ENCODE data around the gene KIFC1.
"Not testable (repeated sequence)": the region's sequence is repeated elsewhere in the genome, so short reads cannot be mapped to it uniquely, and the experiment has no call there.

Gene KIFC1, protein sequence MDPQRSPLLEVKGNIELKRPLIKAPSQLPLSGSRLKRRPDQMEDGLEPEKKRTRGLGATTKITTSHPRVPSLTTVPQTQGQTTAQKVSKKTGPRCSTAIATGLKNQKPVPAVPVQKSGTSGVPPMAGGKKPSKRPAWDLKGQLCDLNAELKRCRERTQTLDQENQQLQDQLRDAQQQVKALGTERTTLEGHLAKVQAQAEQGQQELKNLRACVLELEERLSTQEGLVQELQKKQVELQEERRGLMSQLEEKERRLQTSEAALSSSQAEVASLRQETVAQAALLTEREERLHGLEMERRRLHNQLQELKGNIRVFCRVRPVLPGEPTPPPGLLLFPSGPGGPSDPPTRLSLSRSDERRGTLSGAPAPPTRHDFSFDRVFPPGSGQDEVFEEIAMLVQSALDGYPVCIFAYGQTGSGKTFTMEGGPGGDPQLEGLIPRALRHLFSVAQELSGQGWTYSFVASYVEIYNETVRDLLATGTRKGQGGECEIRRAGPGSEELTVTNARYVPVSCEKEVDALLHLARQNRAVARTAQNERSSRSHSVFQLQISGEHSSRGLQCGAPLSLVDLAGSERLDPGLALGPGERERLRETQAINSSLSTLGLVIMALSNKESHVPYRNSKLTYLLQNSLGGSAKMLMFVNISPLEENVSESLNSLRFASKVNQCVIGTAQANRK

DNA sequence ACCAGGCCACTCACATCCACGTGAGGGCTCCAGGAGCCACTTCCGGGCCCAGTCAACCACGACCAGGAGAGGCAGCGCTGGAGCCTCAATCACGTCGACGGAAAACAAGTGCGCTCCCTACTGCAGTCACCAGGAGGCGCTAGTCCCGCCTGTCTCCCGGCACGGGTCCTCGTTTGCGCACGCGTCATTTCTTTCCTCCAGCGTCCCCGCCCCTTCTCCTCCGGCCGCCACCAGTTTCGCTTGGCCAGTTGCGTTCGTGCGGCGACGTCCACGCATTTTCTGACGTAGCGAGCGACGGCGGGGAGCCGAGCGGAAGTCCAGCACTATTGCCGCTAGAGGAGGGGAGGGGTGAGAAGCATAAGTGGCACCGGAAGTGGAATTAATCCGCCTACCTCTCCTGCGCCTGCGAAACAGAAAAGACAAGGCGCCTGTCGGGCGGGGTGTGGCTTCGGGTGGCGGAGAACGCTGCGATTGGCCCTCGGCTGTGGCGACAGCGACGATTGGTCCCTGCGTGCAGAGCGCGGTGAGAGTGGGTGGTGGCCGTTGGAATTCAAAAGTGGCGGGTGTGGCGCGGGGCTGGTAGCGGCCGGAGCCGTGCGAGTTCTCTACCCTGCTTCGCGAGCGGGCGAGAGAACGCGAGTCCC lies at the start of gene KIFC1:
Gene KIFC1 (plus strand): TSS at position 546 of the 644 bp plus-strand sequence. CDS start 163 bp downstream, outside the sequence.
- in situ Hi-C loops (cut with MboI; ENCODE audit: low pct_unique_long_range_greater_than_20kb, low sequenced_read_pairs, unreplicated experiment) = no loop called here
- peak; percentile 96 for DNase-seq (ENCODE audit: low spot score)
- TF ChIP-seq, protein P1, sequence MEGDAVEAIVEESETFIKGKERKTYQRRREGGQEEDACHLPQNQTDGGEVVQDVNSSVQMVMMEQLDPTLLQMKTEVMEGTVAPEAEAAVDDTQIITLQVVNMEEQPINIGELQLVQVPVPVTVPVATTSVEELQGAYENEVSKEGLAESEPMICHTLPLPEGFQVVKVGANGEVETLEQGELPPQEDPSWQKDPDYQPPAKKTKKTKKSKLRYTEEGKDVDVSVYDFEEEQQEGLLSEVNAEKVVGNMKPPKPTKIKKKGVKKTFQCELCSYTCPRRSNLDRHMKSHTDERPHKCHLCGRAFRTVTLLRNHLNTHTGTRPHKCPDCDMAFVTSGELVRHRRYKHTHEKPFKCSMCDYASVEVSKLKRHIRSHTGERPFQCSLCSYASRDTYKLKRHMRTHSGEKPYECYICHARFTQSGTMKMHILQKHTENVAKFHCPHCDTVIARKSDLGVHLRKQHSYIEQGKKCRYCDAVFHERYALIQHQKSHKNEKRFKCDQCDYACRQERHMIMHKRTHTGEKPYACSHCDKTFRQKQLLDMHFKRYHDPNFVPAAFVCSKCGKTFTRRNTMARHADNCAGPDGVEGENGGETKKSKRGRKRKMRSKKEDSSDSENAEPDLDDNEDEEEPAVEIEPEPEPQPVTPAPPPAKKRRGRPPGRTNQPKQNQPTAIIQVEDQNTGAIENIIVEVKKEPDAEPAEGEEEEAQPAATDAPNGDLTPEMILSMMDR (IDR thresholded peaks at IDR 0.05; ENCODE audit: extremely low read depth, insufficient read depth, missing control alignments) = peak; percentile 94

DNA sequence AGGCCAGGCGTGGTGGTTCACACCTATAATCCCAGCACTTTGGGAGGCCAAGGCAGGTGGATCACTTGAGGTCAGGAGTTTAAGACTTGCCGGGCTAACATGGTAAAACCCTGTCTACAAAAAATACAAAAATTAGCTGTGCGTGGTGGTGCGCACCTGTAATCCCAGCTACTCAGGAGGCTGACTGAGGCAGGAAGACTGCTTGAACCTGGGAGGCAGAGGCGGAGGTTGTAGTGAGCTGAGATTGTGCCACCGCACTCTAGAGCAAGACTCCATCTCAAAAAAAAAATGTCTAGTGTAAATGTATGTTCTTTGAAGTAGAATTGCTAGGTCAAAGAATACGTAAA lies 48.0 kb upstream of the KIFC1 start:
- in situ Hi-C loops (cut with MboI; ENCODE audit: low pct_unique_long_range_greater_than_20kb, low sequenced_read_pairs, unreplicated experiment); DNase-seq (ENCODE audit: low spot score): not testable (repeated sequence)

DNA sequence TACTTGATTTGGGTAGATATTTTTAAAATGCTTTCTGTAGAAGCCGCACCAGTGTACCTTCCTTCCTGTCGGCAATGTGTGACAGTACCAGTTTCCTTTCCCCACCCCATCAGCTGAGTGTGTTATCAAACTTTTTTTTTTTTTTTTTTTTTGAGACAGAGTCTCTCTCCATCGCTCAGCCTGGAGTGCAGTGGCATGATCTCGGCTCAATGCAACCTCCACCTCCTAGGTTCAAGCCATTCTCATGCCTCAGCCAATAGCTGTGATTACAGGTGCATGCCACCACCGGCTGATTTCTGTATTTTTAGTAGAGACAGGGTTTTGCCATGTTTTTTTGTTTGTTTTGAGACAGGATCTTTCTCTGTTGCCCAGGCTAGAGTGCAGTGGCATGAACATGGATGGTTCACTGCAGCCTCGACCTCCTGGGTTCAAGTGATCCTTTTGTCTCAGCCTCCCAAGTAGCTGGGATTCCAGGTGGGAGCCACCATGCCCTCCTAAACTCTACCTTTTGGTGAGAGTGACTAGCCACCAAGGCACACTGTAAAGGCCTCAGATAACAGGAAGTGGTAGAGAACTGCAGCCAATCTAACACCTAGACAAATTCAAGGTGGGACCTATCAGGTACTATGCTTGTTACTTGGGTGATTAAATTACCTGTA lies 47.5 kb upstream of the KIFC1 start:
- no peak for DNase-seq (ENCODE audit: low spot score)
- TF ChIP-seq, protein P1 (IDR thresholded peaks at IDR 0.05; ENCODE audit: extremely low read depth, insufficient read depth, missing control alignments) = no peak
- in situ Hi-C loops (cut with MboI; ENCODE audit: low pct_unique_long_range_greater_than_20kb, low sequenced_read_pairs, unreplicated experiment) = no loop called here

DNA sequence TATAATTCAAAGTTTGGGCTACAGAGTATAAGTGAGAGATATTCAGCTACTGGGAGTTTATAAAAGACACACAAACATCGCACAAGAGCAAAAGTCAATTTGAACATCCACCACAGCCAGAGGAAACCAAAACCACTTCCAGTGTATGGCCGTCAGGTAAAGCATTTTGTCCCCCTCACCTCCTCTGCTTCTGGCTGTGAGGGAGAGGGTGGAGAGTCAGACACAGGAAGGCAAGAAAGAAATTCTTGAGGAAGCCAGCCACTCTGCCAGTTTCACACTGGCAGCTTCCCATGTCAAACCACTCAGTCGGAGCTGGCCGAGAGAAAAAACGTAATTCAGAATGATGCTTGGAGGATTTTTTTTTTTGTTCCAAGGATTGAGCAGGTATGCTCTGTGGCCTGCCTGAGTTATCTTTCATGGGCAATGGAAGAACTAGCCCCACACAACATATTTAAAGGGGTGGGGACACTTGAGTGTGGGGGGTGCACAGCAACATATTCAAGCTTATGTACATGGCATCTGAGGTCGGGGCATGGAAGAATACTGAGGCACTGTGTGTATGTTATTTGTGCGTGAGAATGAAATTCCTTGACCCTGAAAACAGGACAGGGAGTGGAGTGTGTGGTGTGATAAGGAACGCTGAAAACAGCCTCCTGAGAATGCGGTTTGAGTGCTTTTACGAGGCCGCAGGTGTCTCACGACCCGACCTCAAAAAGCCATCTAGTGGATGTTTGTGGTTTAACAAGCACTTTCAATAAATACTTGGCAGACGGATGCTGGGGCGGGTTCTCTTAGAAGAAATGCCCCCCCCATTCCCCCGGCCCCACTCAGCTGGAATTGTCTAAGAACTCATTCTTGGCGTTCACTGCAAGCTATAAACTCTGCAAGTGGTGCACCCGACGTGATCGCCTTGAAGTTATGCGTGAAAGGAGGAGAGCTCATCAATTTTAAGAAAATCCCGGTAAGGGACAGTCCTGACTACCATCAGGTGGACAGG lies 46.6 kb upstream of the KIFC1 start:
- TF ChIP-seq, protein P1 (IDR thresholded peaks at IDR 0.05; ENCODE audit: extremely low read depth, insufficient read depth, missing control alignments) = peak; percentile 57
- in situ Hi-C loops (cut with MboI; ENCODE audit: low pct_unique_long_range_greater_than_20kb, low sequenced_read_pairs, unreplicated experiment) = no loop called here
- DNase-seq (ENCODE audit: low spot score) = peak; percentile 66

DNA sequence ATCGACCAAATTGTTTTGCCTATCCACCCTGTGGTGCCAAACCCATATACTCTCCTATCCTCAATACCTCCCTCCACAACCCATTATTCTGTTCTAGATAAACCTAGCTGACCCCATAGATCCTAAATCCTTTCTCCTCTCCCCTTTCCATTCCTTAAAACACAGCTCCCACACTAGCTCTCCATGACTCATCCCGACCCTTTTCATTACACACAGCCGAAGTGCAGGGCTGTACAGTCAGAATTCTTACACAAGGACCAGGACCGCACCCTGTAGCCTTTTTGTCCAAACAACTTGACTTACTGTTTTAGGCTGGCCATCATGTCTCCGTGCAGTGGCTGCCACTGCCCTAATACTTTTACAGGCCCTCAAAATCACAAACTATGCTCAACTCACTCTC lies 44.7 kb upstream of the KIFC1 start:
- in situ Hi-C loops (cut with MboI; ENCODE audit: low pct_unique_long_range_greater_than_20kb, low sequenced_read_pairs, unreplicated experiment); DNase-seq (ENCODE audit: low spot score): not testable (repeated sequence)

DNA sequence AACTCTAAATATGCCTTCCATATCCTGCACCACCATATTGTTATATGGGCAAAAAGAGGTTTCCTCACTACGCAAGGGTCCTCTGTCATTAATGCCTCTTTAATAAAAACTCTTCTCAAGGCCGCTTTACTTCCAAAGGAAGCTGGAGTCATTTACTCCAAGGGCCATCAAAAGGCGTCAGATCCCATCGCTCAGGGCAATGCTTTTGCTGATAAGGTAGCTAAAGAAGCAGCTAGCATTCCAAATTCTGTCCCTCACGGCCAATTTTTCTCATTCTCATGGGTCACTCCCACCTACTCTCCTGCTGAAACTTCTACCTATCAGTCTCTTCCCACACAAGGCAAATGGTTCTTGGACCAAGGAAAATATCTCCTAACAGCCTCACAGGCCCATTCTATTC lies 43.8 kb upstream of the KIFC1 start:
- DNase-seq (ENCODE audit: low spot score) = no peak
- in situ Hi-C loops (cut with MboI; ENCODE audit: low pct_unique_long_range_greater_than_20kb, low sequenced_read_pairs, unreplicated experiment) = no loop called here
- TF ChIP-seq, protein P1 (IDR thresholded peaks at IDR 0.05; ENCODE audit: extremely low read depth, insufficient read depth, missing control alignments) = no peak

DNA sequence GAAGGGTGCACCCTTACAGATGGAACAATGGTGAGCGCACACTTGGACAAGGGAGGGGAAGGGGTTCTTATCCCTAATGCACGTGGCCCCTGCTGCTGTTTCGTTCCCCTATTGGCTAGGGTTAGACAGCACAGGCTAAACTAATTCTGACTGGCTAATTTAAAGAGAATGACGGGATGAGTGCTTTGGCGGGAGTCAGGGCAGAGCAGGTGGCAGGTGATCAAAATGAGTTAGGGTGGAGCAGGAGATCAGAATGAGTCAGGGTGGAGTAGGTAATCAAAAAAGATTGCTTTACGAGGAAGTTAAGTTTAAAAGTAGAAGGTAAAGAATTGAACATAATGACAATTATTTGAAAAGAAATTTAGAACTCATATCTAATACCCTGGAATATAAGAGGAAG lies 35.8 kb upstream of the KIFC1 start:
- in situ Hi-C loops (cut with MboI; ENCODE audit: low pct_unique_long_range_greater_than_20kb, low sequenced_read_pairs, unreplicated experiment); DNase-seq (ENCODE audit: low spot score): not testable (repeated sequence)
